Hindlimb muscle (tissue), 1 donor: ENCODE measurements around the gene KCNQ5. TPM values are rescaled to one million over a fixed set of nuclear protein-coding genes. Genes with fewer than 3 reads are reported as not detected.

Experiments used
- DNase-seq: peaks from one replicate; pipeline ENCODE4 v3.0.0-alpha.2; 2013
- polyA plus RNA-seq: library from polyadenylated mRNA; unstranded; fragments of 120-200 nt; gene quantifications from one replicate; pipeline ENCODE4 v1.2.1, GENCODE V29; 2013; ENCODE audit not compliant: insufficient read length

The KCNQ5 gene
- polyA plus RNA-seq, 1 donor: 0.76 TPM

DNA sequence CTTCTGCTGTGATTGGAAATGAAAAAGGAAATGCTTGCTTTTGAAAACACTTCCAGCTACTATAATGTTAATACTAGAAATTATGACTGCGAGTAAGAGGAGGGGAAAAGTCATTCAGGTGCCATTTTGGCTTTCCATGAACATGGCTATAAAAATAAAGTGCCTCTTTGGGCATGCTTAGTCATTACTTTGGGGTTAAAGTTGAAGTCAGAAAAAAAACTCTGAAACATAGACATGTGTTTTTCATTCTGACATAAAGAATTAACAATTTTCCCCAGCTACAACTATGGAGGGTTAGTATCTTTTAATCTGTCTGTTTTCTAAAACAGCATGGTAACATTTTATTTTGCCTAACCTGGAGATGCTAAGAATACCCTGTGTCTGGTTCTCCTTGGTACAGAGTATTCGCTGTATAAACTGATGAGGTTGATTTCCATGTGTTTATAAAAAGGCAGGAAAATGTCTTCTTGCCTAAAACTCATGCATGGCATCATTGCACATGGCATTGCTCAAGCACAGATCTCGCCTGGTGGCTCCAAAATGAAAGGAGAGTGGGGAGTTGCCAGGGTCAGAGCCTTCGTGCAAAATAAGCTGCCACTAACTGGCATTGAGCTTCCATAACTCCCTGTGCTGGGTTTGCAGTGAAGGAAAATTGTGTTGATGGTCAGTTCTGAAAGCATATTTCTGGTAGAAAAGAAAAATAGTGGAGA is 188.9 kb downstream of the KCNQ5 start:
- DNase-seq: no peak

DNA sequence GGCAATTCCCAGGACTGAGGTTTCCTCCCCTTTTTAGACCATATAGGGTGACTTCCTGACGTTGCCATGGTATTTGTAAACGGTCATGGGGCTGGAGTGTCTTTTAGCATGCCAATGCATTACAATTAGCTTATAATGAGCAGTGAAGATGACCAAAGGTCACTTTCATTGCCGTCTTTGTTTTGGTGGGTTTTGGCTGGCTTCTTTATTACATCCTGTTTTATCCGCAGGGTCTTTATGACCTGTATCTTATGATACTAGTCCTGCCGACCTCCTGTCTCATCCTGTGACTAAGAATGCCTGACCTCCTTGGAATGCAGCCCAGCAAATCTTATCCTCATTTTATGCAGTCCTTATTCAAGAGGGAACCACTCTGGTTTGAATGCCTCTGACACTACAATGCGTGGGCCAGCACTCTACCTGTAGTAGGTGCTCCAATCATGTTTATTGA is 190.1 kb downstream of the KCNQ5 start:
- no peak for DNase-seq

DNA sequence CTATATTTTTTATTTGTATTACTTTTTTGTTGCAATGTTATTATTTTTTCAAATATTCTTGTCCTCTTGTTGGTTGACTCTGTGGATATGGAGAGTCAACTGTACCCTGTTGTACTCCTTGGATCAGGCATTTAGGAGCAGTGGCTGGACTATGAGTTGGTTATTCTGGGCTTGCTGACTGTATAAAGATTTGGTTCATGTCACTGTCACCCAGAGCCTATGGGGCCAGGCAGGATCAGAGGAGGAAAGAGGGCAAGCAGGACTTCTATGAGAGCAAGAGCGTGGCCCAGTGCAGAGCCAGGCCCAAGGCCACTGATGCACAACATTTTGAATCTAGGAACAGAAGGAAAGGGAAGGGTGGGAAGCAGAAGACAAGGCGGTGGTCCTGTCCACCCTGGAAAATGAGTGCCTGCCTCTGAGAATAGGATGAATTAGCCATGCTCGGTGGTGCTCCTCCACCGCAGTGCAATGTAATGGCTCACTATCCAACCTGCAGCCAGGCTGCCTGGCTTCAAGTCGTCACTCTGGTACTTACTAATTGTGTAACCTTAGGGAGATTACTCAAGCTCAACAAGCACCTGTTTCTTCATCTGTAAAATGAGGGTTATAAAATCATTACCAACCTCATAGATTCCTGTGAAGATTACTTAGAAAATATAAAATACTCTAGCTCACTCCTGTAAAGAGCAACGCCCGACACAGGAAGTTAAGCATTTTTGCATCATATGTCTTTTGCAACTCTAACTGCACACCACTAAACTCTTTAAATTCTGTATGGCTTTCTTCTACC is 192.1 kb downstream of the KCNQ5 start:
- no peak for DNase-seq

DNA sequence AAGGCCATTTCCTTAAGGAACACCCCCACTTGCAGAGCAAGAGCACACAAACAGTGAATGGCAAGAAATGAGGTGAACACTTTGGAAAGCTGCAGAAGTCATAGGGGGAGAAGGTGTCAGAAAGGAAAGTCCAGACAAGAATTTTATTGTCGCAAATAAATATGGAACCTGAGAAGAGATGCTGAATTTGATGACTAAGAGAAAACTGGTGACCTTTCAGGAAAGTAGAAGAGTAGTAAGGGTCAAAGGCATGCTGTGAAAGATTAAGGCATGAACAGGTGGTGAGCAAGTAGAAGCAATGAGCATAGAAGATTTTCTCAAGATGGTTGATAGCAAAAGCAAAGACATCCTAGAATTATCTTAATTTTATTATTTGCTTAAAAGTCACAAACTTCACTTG is 194.2 kb downstream of the KCNQ5 start:
- DNase-seq: no peak

DNA sequence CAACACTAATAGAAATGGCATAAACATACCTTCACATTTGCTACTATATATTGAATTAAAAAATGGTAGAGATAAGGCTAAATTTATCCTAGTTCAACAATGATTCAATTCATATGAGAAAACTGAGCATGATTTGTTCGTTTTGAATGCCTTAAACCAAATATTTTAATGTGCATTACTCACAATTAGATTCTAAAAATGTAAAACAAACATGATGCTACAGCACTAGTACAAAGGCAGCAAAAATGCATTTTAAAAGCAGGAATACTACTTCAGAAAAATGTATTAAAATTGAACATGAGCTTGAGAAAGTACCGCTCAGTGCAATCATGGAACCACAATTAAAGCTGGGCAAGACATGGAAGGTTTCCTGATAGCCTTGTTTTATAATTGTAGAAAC is 195.3 kb downstream of the KCNQ5 start:
- DNase-seq: no peak

DNA sequence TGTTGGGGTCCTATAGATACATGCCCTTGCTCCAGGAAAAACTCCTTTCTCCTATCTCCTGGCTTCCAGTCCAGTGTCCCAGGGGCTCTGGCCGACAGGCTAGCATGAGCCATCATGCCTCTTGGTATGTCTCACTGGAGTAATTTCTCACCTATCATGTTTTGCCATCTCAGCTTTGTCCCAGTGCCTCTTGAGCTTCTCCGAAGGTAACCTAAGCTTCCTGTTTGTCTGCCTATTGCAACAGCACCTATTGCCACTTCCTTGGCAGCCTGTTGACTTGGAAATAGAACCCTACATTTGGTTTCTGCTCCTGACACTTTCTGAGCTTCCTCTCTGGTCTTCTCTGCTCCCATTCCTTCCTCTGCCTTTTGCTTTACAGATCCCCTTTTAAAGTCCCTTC is 197.7 kb downstream of the KCNQ5 start:
- DNase-seq: no peak

DNA sequence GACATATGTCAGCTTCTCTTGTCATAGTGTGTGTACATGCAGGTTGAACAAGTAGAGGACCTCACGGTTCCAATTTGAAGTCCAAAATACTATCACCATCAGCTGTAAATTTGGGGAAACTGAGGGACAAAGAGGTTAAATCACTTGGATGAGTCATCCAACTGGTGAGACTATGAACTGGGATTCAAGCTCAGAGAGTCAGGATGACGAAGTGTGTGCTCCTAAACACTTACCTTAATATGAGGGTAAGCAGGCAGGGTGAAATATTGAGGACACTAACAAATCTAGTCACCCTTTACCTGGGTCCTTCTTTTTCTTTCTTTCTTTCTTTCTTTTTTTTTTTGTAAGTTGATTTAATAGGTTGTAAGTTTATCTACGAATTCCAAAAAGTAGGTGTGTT is 198.3 kb downstream of the KCNQ5 start:
- no peak for DNase-seq

DNA sequence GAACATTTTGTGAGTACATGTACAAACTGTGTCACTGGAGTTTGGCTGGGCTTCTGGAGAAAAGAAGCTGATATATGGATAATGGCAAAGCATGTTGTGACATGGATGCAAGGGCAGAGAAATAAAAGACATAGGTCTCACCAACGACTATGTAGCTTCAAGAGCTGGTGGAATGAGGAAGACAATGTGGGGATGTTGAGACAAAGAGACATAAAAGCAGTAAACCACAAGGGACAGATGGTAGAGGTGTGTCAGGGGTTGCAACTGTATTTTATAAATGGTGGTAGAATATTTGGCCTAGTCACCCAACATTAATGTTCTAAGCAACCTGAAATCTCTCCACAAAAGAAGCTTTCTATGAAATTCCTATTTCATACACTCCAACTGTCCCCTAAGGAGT is 199.0 kb downstream of the KCNQ5 start:
- DNase-seq: no peak

DNA sequence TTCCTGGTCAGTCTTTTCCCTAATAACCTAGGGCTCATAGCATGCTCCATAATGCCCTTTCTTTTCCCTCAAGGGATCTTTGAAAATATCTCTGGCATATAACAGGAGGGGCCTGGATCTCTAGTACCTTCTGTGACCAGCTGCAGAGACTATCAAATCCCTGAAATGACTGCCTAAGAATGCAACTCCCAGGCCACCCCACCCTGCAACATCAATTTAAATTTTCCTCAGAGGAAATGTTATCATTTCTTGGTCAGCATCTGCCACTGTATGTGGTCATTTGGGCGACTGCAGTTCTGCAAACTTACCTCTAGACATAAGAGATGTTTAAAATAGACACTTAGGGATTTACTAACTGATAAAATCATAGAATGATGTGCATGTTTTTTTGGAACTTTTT is 200.2 kb downstream of the KCNQ5 start:
- no peak for DNase-seq

DNA sequence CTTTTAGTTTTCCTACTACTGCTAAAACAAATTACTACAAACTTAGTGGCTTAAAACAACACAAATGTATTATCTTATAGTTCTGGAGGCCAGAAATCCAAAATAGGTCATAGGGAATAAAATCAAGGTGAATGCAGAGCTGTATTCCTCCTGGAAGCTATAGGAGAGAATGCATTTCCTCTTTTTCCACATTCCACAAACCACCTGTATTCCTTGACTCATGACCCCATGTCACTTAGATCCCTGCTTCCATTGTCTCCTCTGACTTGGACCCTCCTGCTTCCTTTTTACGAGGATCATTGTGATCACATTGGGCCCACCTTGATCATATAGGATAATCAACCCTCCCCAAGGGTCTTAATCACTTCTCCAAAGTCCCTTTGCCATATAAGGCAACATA is 200.8 kb downstream of the KCNQ5 start:
- DNase-seq: no peak

DNA sequence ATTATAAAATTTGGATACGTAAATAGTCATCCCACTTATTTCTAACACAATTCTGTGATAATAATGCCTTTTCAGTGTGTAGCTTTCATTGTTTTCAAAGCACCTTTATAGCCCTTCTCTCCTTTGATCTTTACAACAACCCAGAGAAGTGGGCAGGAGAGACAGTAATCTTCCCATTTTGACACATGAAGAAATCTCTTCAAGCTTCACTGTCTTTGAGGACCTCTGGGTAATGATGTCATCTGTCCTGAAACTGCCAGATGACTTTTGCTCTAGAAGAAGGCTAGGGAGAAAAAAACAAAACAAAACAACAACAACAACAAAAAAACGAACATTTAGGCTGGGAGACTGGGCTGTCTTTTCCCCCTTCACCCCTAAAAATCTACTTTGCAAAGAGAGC is 203.0 kb downstream of the KCNQ5 start:
- no peak for DNase-seq

DNA sequence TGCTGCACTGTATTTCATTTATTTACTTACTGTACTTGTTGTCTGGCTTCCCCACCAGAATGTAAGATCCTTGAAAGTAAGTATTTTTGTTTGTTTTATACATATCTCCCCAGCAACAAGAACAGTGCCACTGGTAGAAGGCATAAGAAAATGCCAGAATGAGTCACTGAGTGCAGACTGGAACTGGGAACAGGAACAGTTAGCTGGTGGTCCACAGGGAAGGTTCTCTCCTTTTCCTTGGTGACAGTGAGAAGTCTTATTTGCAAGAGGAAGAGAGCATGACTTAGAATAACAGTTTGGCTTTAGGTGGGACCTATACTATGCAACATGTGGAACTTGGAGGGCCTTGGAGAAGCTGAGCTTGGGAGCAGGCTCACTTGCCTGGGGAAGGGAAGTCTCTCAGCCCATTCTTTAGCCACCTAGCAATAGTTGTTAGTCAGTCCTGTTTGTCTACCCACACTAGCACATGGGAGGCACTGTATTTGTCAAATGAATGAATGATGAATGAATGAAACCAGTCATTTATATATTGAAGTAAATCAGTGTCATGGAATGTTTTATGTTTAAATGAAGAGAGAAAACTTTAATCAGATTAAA is 203.5 kb downstream of the KCNQ5 start:
- no peak for DNase-seq

DNA sequence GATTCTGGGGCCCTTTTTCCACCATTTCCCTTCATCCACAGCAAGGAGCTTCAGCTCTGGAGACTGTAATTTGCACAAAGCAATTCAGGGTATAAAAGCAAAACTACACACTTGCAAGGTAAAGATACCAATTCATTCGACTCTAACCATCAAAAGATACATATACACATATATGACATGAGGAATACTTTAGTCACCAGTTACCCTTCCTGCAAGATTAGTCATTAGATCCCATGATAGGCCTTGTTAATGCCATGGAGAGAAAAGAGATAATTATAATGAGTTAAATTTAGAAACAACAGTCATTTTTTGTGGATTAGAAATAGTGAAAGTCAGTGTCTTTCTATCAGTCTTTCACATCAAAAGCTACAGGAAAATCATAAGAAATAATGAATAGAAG is 204.2 kb downstream of the KCNQ5 start:
- no peak for DNase-seq

DNA sequence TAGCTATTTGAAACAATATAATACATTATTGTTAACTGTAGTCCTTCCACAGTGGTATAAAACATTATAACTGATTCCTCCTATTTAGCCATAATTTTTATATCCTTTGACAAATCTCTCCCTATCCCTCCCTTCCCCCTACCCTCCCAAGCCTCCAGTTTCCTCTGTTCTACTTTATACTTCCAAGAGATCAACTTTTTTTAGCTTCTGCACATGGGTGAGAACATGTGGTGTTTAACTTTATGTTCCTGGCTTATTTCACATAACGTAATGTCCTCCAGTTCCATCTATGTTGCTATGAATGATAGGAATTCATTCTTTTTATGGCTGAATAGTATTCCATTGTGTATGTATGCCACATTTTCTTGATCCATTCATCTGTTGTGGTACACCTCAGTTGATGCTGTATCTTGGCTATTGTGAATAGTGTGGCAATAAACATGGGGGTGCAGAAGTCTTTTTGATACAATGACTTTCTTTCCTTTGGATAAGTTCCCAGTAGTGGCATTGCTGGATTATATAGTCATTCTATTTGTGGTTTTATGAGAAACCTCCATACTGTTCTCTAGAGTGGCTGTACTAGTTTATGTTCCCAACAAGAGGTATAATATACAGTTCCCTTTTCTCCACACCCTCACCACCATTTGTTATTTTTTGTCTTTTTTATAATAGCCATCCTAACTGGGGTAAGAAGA is 205.0 kb downstream of the KCNQ5 start:
- DNase-seq: no peak

DNA sequence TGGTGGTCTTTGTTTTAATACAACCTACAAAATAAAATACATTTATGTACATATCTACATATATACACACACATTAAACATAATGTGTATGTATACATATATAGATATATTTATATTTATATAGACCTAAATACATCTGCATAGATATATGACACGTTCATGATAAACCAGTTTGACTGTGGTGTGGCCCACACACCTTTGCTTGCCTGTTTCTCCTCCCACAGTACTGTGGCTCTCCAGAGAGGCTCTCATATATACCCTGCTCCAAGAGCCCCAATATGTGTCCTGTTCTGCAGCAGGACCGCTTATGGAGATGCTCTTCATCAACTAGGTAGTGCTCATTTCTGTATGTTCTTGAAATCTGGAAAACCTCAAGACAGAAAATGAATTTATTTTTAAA is 207.0 kb downstream of the KCNQ5 start:
- no peak for DNase-seq

DNA sequence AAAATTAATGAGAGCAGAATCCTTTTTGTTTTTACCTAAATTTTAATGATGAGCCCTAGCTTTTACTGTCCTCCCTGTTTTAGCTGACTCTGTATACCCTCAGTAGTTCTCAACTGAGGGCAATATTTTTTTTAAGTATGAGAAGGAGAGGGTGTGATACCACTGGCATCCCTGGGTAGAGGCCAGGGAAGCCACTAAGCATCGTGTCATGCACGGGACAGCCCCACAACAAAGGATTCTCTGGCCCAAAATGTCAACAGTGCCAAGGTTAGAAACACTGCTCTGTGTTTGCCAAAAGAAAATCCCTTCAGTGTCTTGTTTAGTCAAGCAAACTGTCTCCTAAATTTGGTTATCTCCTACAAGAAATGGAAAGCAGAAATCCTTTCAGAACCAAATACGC is 210.4 kb downstream of the KCNQ5 start:
- DNase-seq: no peak

DNA sequence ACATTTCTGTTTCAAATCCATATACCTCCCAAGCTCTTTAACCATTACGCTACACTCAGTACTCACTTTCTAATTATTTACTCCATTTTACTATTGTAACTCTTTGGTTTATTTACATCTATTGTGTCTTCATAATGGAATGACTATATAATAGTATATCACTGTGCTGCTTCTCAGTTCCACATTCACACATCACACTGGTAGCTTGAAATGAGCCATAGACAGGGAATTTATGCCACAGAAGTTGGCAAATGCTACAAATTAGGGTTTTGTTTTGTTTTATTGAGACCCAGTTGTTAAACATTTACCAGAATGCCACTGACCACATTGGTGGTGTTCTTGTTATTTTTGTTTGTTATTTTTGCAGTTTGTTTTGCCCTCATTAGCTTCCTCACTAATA is 213.9 kb downstream of the KCNQ5 start:
- no peak for DNase-seq

DNA sequence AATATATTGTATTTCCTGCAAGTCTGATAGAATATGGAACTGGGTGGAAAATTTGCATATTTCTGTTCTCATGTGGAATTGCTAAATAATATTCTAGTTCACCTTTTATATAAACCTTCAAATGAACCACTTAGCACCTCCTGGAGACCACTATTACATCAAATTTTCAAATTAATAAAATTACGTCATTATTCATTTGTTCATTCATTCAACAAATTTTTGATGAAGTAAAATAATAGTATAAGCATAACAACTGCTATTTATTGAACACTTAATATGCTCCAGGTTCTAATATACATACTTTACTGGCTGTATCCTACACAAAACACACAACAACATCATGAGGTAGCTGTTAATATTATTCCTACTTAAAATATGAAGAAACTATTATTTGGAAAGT is 215.1 kb downstream of the KCNQ5 start:
- DNase-seq: no peak

DNA sequence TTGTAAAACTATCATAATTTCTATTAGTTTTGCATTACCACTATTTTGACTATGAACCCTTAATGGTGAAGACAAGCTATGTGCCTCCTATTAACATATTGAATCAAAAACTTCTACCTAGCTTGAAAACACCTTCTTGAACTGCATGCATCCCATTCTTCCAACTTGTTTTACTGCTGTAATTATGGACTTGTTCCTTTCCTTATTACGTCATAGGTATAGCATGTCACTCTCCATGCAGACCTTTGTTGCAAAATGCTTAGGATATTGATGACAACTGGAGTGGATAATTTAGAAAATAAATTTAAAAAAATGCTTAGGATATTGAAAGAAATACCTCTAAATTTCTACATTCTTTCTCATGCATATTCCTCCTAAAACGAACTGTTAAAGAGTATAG is 219.3 kb downstream of the KCNQ5 start:
- DNase-seq: no peak

DNA sequence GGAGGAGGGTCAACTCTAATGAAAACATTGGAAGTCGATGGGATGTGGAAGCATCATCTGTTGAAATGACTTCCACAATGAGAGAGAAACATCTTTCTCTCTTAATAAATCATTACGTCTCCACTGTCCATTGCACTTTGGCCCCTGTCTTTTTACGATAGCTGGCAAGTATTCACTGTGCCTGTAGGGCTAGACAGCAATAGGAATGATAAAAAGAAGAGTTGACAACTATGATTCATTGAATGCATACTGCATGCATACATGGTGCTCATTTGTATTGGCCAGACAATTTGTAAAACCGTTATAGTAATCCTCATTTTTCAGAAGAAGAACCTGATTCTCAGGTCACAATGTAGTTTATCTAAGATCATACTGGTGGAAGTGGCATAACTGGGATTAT is 220.3 kb downstream of the KCNQ5 start:
- no peak for DNase-seq

DNA sequence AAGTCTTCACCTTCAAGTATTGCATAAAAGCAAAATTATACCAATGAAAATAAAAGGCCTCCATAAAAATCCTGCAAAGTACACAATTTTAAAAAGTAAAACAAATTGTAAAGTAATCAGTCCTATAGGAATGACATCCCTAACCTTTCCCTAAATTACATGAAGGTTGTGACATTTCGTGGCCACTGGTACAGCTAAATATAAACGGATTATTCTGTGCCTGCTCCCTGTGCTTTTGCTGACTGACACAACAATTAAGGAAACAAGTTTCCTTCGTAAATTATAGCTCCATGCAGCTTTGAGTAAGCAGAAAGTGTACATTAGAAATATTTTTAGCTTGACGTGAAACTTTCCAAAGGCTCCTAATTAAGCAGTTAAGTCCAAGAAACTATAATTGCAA is 222.8 kb downstream of the KCNQ5 start:
- no peak for DNase-seq

DNA sequence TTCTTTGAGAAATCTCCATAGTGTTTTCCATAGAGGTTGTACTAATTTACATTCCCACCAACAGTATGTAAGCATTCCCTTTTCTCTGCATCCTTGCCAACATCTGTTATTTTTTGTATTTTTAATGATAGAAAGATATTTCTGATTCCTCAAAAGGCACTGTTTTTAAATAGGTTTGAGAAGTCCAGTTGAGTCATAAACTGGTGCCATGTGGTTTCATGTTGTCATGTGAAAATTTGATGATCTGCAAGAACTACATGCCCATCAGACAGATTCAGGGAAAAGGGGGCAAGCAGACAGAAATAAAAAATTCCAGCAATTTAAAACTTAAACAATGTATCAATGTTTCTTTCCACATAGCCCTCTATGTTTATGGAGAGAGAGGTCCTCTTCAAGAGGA is 227.5 kb downstream of the KCNQ5 start:
- DNase-seq: no peak

DNA sequence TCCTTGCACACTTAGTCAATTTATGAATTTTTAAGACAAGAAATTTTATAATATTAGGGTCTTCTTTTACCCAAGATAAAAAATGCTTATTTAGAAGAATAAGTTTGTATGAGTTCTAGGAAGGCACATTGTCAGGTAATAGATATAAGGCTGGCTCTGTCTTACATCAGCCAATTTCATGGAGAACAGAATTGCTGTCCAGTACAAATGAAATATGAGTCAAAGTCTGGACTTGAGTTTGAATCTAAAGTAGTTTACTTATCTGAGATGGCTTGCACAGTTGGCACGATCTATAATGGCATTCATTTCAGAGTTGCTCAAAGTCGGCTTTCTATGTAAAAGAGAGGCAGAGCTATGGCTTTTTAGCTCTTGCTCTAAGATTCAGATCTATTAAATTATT is 228.2 kb downstream of the KCNQ5 start:
- no peak for DNase-seq
